A549 (cell line): ENCODE results near the gene NYAP1. TPM values are rescaled to one million over a fixed set of nuclear protein-coding genes. Genes with fewer than 3 reads are reported as not detected.

Experiments used
- ATAC-seq, 2 experiments: fragments of 200-7000 bp in 1 of 2; fragments of >200 bp in 1 of 2; cut with Nextera tagmentation in 1 of 2; cut with Tn5 transposase in 1 of 2; 3 replicates each; pipeline versions ENCODE4 v1.8.0 to v1.9.1; 2018 to 2020; ENCODE audit warnings: mild to moderate bottlenecking in 1 of 2, moderate library complexity in 1 of 2
- CTCF ChIA-PET: fragments of 300-600 bp; sonication (Branson Sonifier 250); formaldehyde crosslinking; extraction: SDS; loops from one replicate; lab custom pipeline; 2021; ENCODE audit warnings: antibody characterized with exemption, inconsistent platforms; lab: Yijun Ruan, JAX
- POLR2A ChIA-PET: fragments of 350-600 bp; formaldehyde crosslinking; extraction: SDS; loops from one replicate; lab custom pipeline; 2021; ENCODE audit warnings: antibody characterized with exemption, inconsistent platforms; lab: Yijun Ruan, JAX
- DNase-seq, 2 experiments: peaks; one replicate each; pipeline versions ENCODE4 v3.0.0 to v3.0.0-alpha.2; 2011 to 2016; ENCODE audit warnings: low read depth in 1 of 2, low spot score in 1 of 2
- FAIRE-seq: peaks from 2 replicates; lab custom pipeline; 2011; peaks lifted over from hg19 to GRCh38; lab: Jason Lieb, UNC
- H3K27ac ChIP-seq, 2 experiments: fragments of >200 bp; sonication (Bioruptor Twin); formaldehyde crosslinking; 3 replicates each; pipeline ENCODE4 v1.5.1; 2016 to 2017
- H3K4me1 ChIP-seq: fragments of >200 bp; sonication (Bioruptor Twin); formaldehyde crosslinking; 3 replicates; pipeline ENCODE4 v1.6.1; 2016
- H3K4me2 ChIP-seq: fragments of >200 bp; sonication (Bioruptor Twin); formaldehyde crosslinking; 3 replicates; pipeline ENCODE4 v1.6.1; 2016
- H3K4me3 ChIP-seq: fragments of >200 bp; sonication (Bioruptor Twin); formaldehyde crosslinking; 3 replicates; pipeline ENCODE4 v1.5.1; 2016
- H3K9me3 ChIP-seq: fragments of >200 bp; sonication (Bioruptor Twin); formaldehyde crosslinking; 3 replicates; pipeline ENCODE4 v1.6.1; 2016
- CHD2 ChIP-seq: fragments of 150-350 bp; IDR thresholded peaks from 2 replicates; pipeline ENCODE4 v1.6.1; 2014; ENCODE audit warnings: low read length; ENCODE audit not compliant: partially characterized antibody
- EHF ChIP-seq: fragments of 250-450 bp; sonication (Bioruptor Pico); IDR thresholded peaks from 2 replicates; pipeline ENCODE4 v1.5.0; 2020; ENCODE audit warnings: mild to moderate bottlenecking
- HOXB13 ChIP-seq: fragments of 250-450 bp; sonication (Bioruptor Pico); IDR thresholded peaks from 2 replicates; pipeline ENCODE4 v1.5.0; 2020; ENCODE audit warnings: low read depth, mild to moderate bottlenecking, moderate library complexity
- MAZ ChIP-seq: fragments of 150-350 bp; IDR thresholded peaks from 2 replicates; pipeline ENCODE4 v1.6.1; 2014; ENCODE audit warnings: antibody characterized with exemption, low read depth, low read length, borderline replicate concordance
- RAD21 ChIP-seq, 2 experiments: fragments of >200 bp in 1 of 2; sonication (Bioruptor Twin) in 1 of 2; formaldehyde crosslinking in 1 of 2; IDR thresholded peaks in 1 of 2; conservative IDR thresholded peaks in 1 of 2; 2 replicates in 1 of 2; 3 replicates in 1 of 2; pipeline ENCODE4 v1.6.1; 2012 to 2018; ENCODE audit warnings: inconsistent platforms in 1 of 2
- WGBS: methylation state at CpG from one replicate; pipeline ENCODE4 v1.1.6; 2017; ENCODE audit errors: missing lambda C conversion rate; 5-methylcytosine and 5-hydroxymethylcytosine counted together
- polyA plus RNA-seq, 4 experiments: library from polyadenylated mRNA; depleted of rRNA in 3 of 4; stranded (reverse); fragments of >200 nt; fragmentation: RNase III in 1 of 4; extraction: RNeasy Plus Mini Kit Qiagen cat#74134 plus additional on column Dnase treatment in 1 of 4; gene quantifications; 2 replicates in 3 of 4; 3 replicates in 1 of 4; pipeline ENCODE4 v1.2.3, GENCODE V29; 2011 to 2017
- small RNA-seq, 6 experiments: library from RNA; depleted of rRNA; stranded (forward); fragments of <200 nt; gene quantifications; one replicate each; pipeline ENCODE3, GENCODE V24; 2012

Gene NYAP1
- polyA plus RNA-seq, 2 of the 4 experiments (the other 2 are of a cell fraction), result 0.47 to 3.1 TPM

GRCh38 chr7:100543586-100543985, 59.9 kb downstream of the NYAP1 start (continued):
- TF ChIP-seq EHF (CRISPR knock-in tag) (no peak), HOXB13 (CRISPR knock-in tag) (no peak), MAZ (no peak)

GRCh38 chr7:100544386-100544785, 60.7 kb downstream of the NYAP1 start:
- 89% methylated on average over 2 of the region's 5 CpGs for WGBS
- no peaks in the 10 kb centered on the region for H3K9me3 ChIP-seq
- POLR2A ChIA-PET, result interaction anchor here (1.4 to 1.6 kb wide), 3 partner anchors 15 to 116 kb away, joined by 6 to 8 read pairs (median 7); partner anchors contain the start of genes FBXO24 and ZCWPW1
- FAIRE-seq (no peak), DNase-seq (no peak)
- TF ChIP-seq RAD21 (conservative IDR thresholded peaks at IDR 0.05 in 1 of 2, IDR thresholded peaks at IDR 0.05 in 1 of 2) (no peak), CHD2 (no peak)
- TF ChIP-seq, all 56 proteins: peak for 0
- no peak overlapping the region for H3K4me3 ChIP-seq
- peak overlapping the region; percentile 98 for H3K4me2 ChIP-seq
- CTCF ChIA-PET, result interaction anchor here (1.4 to 19.2 kb wide), 6 partner anchors 9 to 61 kb away, joined by 4 to 316 read pairs (median 6); partner anchors contain the start of genes FBXO24, LRCH4 and NYAP1
- H3K4me1 ChIP-seq, result peaks cover 86% of the 10 kb centered on the region
- peak overlapping the region; percentile 94 to 100 for H3K27ac ChIP-seq
- no peak for ATAC-seq

Small RNA genes within 50 kb of the gene (small RNA-seq; reads per million reads assigned to genes)
- gene RN7SL416P, result 0 reads per million in 6 experiments

Other genes starting within 250 kb of the NYAP1 start
- 0.04 TPM in 1 of 2 replicates, not detected in the other for gene SPDYE3, start 176.2 kb upstream of the NYAP1 start, polyA plus RNA-seq (2011; rRNA removed)
- 0.04 TPM in 1 of 3 replicates, not detected in the others for gene SPDYE3, start 176.2 kb upstream of the NYAP1 start, polyA plus RNA-seq (2017; fragmentation: RNase III; extraction: RNeasy Plus Mini Kit Qiagen cat#74134 plus additional on column Dnase treatment)
- 24.9 and 28.6 TPM in 2 replicates for gene PILRB, start 125.8 kb upstream of the NYAP1 start, polyA plus RNA-seq (2011; rRNA removed)
- gene PILRB, start 125.8 kb upstream of the NYAP1 start, polyA plus RNA-seq (2017; fragmentation: RNase III; extraction: RNeasy Plus Mini Kit Qiagen cat#74134 plus additional on column Dnase treatment), result 45.3 to 47.8 TPM (median 46.7 TPM) in 3 replicates
- 3.3 and 3.9 TPM in 2 replicates for gene PILRA, start 110.4 kb upstream of the NYAP1 start, polyA plus RNA-seq (2011; rRNA removed)
- 1.9 to 3.8 TPM (median 3.4 TPM) in 3 replicates for gene PILRA, start 110.4 kb upstream of the NYAP1 start, polyA plus RNA-seq (2017; fragmentation: RNase III; extraction: RNeasy Plus Mini Kit Qiagen cat#74134 plus additional on column Dnase treatment)
- gene ZCWPW1, start 55.2 kb upstream of the NYAP1 start, polyA plus RNA-seq (2011; rRNA removed), result 3.5 and 4.2 TPM in 2 replicates
- gene ZCWPW1, start 55.2 kb upstream of the NYAP1 start, polyA plus RNA-seq (2017; fragmentation: RNase III; extraction: RNeasy Plus Mini Kit Qiagen cat#74134 plus additional on column Dnase treatment), result 1.9 to 2.5 TPM (median 2.0 TPM) in 3 replicates
- gene MEPCE, start 54.1 kb upstream of the NYAP1 start, polyA plus RNA-seq (2011; rRNA removed), result 10.0 and 13.1 TPM in 2 replicates
- gene MEPCE, start 54.1 kb upstream of the NYAP1 start, polyA plus RNA-seq (2017; fragmentation: RNase III; extraction: RNeasy Plus Mini Kit Qiagen cat#74134 plus additional on column Dnase treatment), result 36.7 to 38.4 TPM (median 38.2 TPM) in 3 replicates
- 15.2 and 15.7 TPM in 2 replicates for gene PPP1R35, start 47.4 kb upstream of the NYAP1 start, polyA plus RNA-seq (2011; rRNA removed)
- gene PPP1R35, start 47.4 kb upstream of the NYAP1 start, polyA plus RNA-seq (2017; fragmentation: RNase III; extraction: RNeasy Plus Mini Kit Qiagen cat#74134 plus additional on column Dnase treatment), result 29.9 to 33.0 TPM (median 31.6 TPM) in 3 replicates
- gene SPACDR, start 19.7 kb upstream of the NYAP1 start, polyA plus RNA-seq (2011; rRNA removed), result 0.17 and 0.40 TPM in 2 replicates
- gene SPACDR, start 19.7 kb upstream of the NYAP1 start, polyA plus RNA-seq (2017; fragmentation: RNase III; extraction: RNeasy Plus Mini Kit Qiagen cat#74134 plus additional on column Dnase treatment), result 0.33 to 0.39 TPM (median 0.34 TPM) in 3 replicates
- gene TSC22D4, start 4.7 kb upstream of the NYAP1 start, polyA plus RNA-seq (2011; rRNA removed), result 6.2 and 7.9 TPM in 2 replicates
- 20.7 to 28.9 TPM (median 28.3 TPM) in 3 replicates for gene TSC22D4, start 4.7 kb upstream of the NYAP1 start, polyA plus RNA-seq (2017; fragmentation: RNase III; extraction: RNeasy Plus Mini Kit Qiagen cat#74134 plus additional on column Dnase treatment)
- gene AGFG2, start 55.3 kb downstream of the NYAP1 start, polyA plus RNA-seq (2011; rRNA removed), result 13.5 and 16.0 TPM in 2 replicates
- gene AGFG2, start 55.3 kb downstream of the NYAP1 start, polyA plus RNA-seq (2017; fragmentation: RNase III; extraction: RNeasy Plus Mini Kit Qiagen cat#74134 plus additional on column Dnase treatment), result 18.0 to 39.3 TPM (median 31.8 TPM) in 3 replicates
- 0.19 TPM in 1 of 2 replicates, not detected in the other for gene SAP25, start 90.0 kb downstream of the NYAP1 start, polyA plus RNA-seq (2011; rRNA removed)
- 0.24 to 0.37 TPM (median 0.26 TPM) in 3 replicates for gene SAP25, start 90.0 kb downstream of the NYAP1 start, polyA plus RNA-seq (2017; fragmentation: RNase III; extraction: RNeasy Plus Mini Kit Qiagen cat#74134 plus additional on column Dnase treatment)
- 5.3 and 5.5 TPM in 2 replicates for gene LRCH4, start 102.2 kb downstream of the NYAP1 start, polyA plus RNA-seq (2011; rRNA removed)
- gene LRCH4, start 102.2 kb downstream of the NYAP1 start, polyA plus RNA-seq (2017; fragmentation: RNase III; extraction: RNeasy Plus Mini Kit Qiagen cat#74134 plus additional on column Dnase treatment), result 13.7 to 17.1 TPM (median 17.1 TPM) in 3 replicates
- gene FBXO24, start 102.4 kb downstream of the NYAP1 start, polyA plus RNA-seq (2011; rRNA removed), result 0.36 and 0.52 TPM in 2 replicates
- 0.13 to 0.37 TPM (median 0.19 TPM) in 3 replicates for gene FBXO24, start 102.4 kb downstream of the NYAP1 start, polyA plus RNA-seq (2017; fragmentation: RNase III; extraction: RNeasy Plus Mini Kit Qiagen cat#74134 plus additional on column Dnase treatment)
- 1.2 and 1.7 TPM in 2 replicates for gene PCOLCE, start 118.4 kb downstream of the NYAP1 start, polyA plus RNA-seq (2011; rRNA removed)
- gene PCOLCE, start 118.4 kb downstream of the NYAP1 start, polyA plus RNA-seq (2017; fragmentation: RNase III; extraction: RNeasy Plus Mini Kit Qiagen cat#74134 plus additional on column Dnase treatment), result 5.5 to 9.2 TPM (median 8.2 TPM) in 3 replicates
- gene MOSPD3, start 128.6 kb downstream of the NYAP1 start, polyA plus RNA-seq (2011; rRNA removed), result 4.6 and 6.1 TPM in 2 replicates
- gene MOSPD3, start 128.6 kb downstream of the NYAP1 start, polyA plus RNA-seq (2017; fragmentation: RNase III; extraction: RNeasy Plus Mini Kit Qiagen cat#74134 plus additional on column Dnase treatment), result 10.0 to 15.2 TPM (median 14.8 TPM) in 3 replicates
- 1.1 and 1.3 TPM in 2 replicates for gene TFR2, start 157.6 kb downstream of the NYAP1 start, polyA plus RNA-seq (2011; rRNA removed)
- 2.5 to 3.1 TPM (median 3.0 TPM) in 3 replicates for gene TFR2, start 157.6 kb downstream of the NYAP1 start, polyA plus RNA-seq (2017; fragmentation: RNase III; extraction: RNeasy Plus Mini Kit Qiagen cat#74134 plus additional on column Dnase treatment)
- gene ACTL6B, start 172.5 kb downstream of the NYAP1 start, polyA plus RNA-seq (2011; rRNA removed), result not detected in 2 replicates
- not detected in 3 replicates for gene ACTL6B, start 172.5 kb downstream of the NYAP1 start, polyA plus RNA-seq (2017; fragmentation: RNase III; extraction: RNeasy Plus Mini Kit Qiagen cat#74134 plus additional on column Dnase treatment)
- 50.8 and 67.2 TPM in 2 replicates for gene GNB2, start 189.8 kb downstream of the NYAP1 start, polyA plus RNA-seq (2011; rRNA removed)
- gene GNB2, start 189.8 kb downstream of the NYAP1 start, polyA plus RNA-seq (2017; fragmentation: RNase III; extraction: RNeasy Plus Mini Kit Qiagen cat#74134 plus additional on column Dnase treatment), result 156 to 169 TPM (median 163 TPM) in 3 replicates
- 5.1 and 5.8 TPM in 2 replicates for gene GIGYF1, start 210.3 kb downstream of the NYAP1 start, polyA plus RNA-seq (2011; rRNA removed)
- 15.0 to 20.5 TPM (median 18.9 TPM) in 3 replicates for gene GIGYF1, start 210.3 kb downstream of the NYAP1 start, polyA plus RNA-seq (2017; fragmentation: RNase III; extraction: RNeasy Plus Mini Kit Qiagen cat#74134 plus additional on column Dnase treatment)
- gene POP7, start 222.2 kb downstream of the NYAP1 start, polyA plus RNA-seq (2011; rRNA removed), result 29.5 and 37.3 TPM in 2 replicates
- 72.3 to 77.4 TPM (median 74.8 TPM) in 3 replicates for gene POP7, start 222.2 kb downstream of the NYAP1 start, polyA plus RNA-seq (2017; fragmentation: RNase III; extraction: RNeasy Plus Mini Kit Qiagen cat#74134 plus additional on column Dnase treatment)
- gene EPO, start 236.5 kb downstream of the NYAP1 start, polyA plus RNA-seq (2011; rRNA removed), result not detected in 2 replicates
- gene EPO, start 236.5 kb downstream of the NYAP1 start, polyA plus RNA-seq (2017; fragmentation: RNase III; extraction: RNeasy Plus Mini Kit Qiagen cat#74134 plus additional on column Dnase treatment), result not detected in 3 replicates
- not detected in 2 replicates for gene ZAN, start 249.7 kb downstream of the NYAP1 start, polyA plus RNA-seq (2011; rRNA removed)
- not detected in 3 replicates for gene ZAN, start 249.7 kb downstream of the NYAP1 start, polyA plus RNA-seq (2017; fragmentation: RNase III; extraction: RNeasy Plus Mini Kit Qiagen cat#74134 plus additional on column Dnase treatment)